ENCODE measurements around the gene CYP2W1. TPM values are rescaled to one million over a fixed set of nuclear protein-coding genes. Genes with fewer than 3 reads are reported as not detected.

CYP2W1 gene
- total RNA-seq, 1 donor from 2014 or later = not detected

- DNase-seq (ENCODE audit: low read depth) (no peak), FAIRE-seq (no peak)
- H3K4me3 ChIP-seq (ENCODE audit: insufficient read depth, low read depth, low read length) = no peak overlapping the region
- Mint-ChIP-seq H3K27me3 (ENCODE audit: low read depth, unreplicated experiment) (no peaks in the 10 kb centered on the region), H3K36me3 (ENCODE audit: low read depth, unreplicated experiment) (peaks cover 2% of the 10 kb centered on the region), H3K4me1 (ENCODE audit: low read depth, unreplicated experiment) (peaks cover 5% of the 10 kb centered on the region), H3K27ac (ENCODE audit: unreplicated experiment) (no peak overlapping the region), H3K9me3 (ENCODE audit: unreplicated experiment) (no peaks in the 10 kb centered on the region), H3K4me3 (ENCODE audit: unreplicated experiment) (no peak overlapping the region)
- no peaks in the 10 kb centered on the region for H3K79me2 ChIP-seq (ENCODE audit: insufficient read depth, low read length)
- TF ChIP-seq CTCF (IDR thresholded peaks at IDR 0.05; ENCODE audit: insufficient read depth, low read depth, low read length) (no peak), EZH2 (IDR thresholded peaks at IDR 0.05; ENCODE audit: insufficient read depth, low read length) (no peak)
- no peaks in the 10 kb centered on the region for H3K9me3 ChIP-seq (ENCODE audit: insufficient read depth, low read depth, low read length)
- H3K36me3 ChIP-seq (ENCODE audit: insufficient read depth, low read length) = no peaks in the 10 kb centered on the region
- peaks cover 4% of the 10 kb centered on the region for H4K20me1 ChIP-seq (ENCODE audit: insufficient read depth, low read length)
- H3K9ac ChIP-seq (ENCODE audit: low read length) = no peak overlapping the region
- H3K27ac ChIP-seq (ENCODE audit: low read depth, low read length) = no peak overlapping the region
- H2AFZ ChIP-seq (ENCODE audit: low read depth, low read length) = no peak overlapping the region
- H3K4me2 ChIP-seq (ENCODE audit: low read length) = no peak overlapping the region
- H3K4me1 ChIP-seq (ENCODE audit: insufficient read depth, low read length) = peaks cover 3% of the 10 kb centered on the region
- no peaks in the 10 kb centered on the region for H3K27me3 ChIP-seq (ENCODE audit: insufficient read depth, low read length)
These were observed 13.3 kb downstream of the CYP2W1 start for GRCh38 chr7:996079-996872.

- DNase-seq (ENCODE audit: low read depth) (no peak), FAIRE-seq (no peak)
- Histone ChIP-seq H3K79me2 (ENCODE audit: insufficient read depth, low read length) (no peaks in the 10 kb centered on the region), H2AFZ (ENCODE audit: low read depth, low read length) (no peak overlapping the region), H3K4me1 (ENCODE audit: insufficient read depth, low read length) (peaks cover 3% of the 10 kb centered on the region), H3K27ac (ENCODE audit: low read depth, low read length) (no peak overlapping the region), H3K9me3 (ENCODE audit: insufficient read depth, low read depth, low read length) (no peaks in the 10 kb centered on the region), H3K36me3 (ENCODE audit: insufficient read depth, low read length) (no peaks in the 10 kb centered on the region), H3K27me3 (ENCODE audit: insufficient read depth, low read length) (no peaks in the 10 kb centered on the region), H3K4me3 (ENCODE audit: insufficient read depth, low read depth, low read length) (no peak overlapping the region), H3K4me2 (ENCODE audit: low read length) (no peak overlapping the region), H3K9ac (ENCODE audit: low read length) (no peak overlapping the region), H4K20me1 (ENCODE audit: insufficient read depth, low read length) (peaks cover 4% of the 10 kb centered on the region)
- Mint-ChIP-seq H3K9me3 (ENCODE audit: unreplicated experiment) (no peaks in the 10 kb centered on the region), H3K27ac (ENCODE audit: unreplicated experiment) (no peak overlapping the region), H3K4me1 (ENCODE audit: low read depth, unreplicated experiment) (peaks cover 5% of the 10 kb centered on the region), H3K27me3 (ENCODE audit: low read depth, unreplicated experiment) (no peaks in the 10 kb centered on the region), H3K4me3 (ENCODE audit: unreplicated experiment) (no peak overlapping the region), H3K36me3 (ENCODE audit: low read depth, unreplicated experiment) (peaks cover 2% of the 10 kb centered on the region)
- TF ChIP-seq CTCF (IDR thresholded peaks at IDR 0.05; ENCODE audit: insufficient read depth, low read depth, low read length) = no peak
- TF ChIP-seq EZH2 (IDR thresholded peaks at IDR 0.05; ENCODE audit: insufficient read depth, low read length) = no peak
These were observed 14.7 kb downstream of the CYP2W1 start for GRCh38 chr7:997404-998395.
